H1 (cell line): Measurements from ENCODE around the gene SSTR5.

ENCODE experiments used
- CBX5 ChIP-seq: fragments of 300-800, 300-1000 bp; sonication (generic); IDR thresholded peaks from 2 replicates; pipeline ENCODE4 v1.7.1; 2016; ENCODE audit warnings: antibody characterized with exemption, low read length, low read depth
- CTCF ChIP-seq, 3 experiments: IDR thresholded peaks; 1 replicate in 2 of 3; 2 replicates in 1 of 3; pipeline versions ENCODE4 v1.5.1 to v1.6.1; 2011; ENCODE audit warnings: low read length in 3 of 3, mild to moderate bottlenecking in 3 of 3, inconsistent platforms in 2 of 3, low read depth in 1 of 3, moderate library complexity in 1 of 3; ENCODE audit not compliant: insufficient read depth in 1 of 3; ENCODE audit errors: control extremely low read depth in 1 of 3
- POLR2A ChIP-seq, 2 experiments: IDR thresholded peaks; 1 replicate in 1 of 2; 2 replicates in 1 of 2; pipeline ENCODE4 v1.6.1; 2011; ENCODE audit warnings: low read depth in 2 of 2, low read length in 2 of 2, mild to moderate bottlenecking in 2 of 2; ENCODE audit errors: control extremely low read depth in 1 of 2
- RBBP5 ChIP-seq: IDR thresholded peaks from 2 replicates; pipeline ENCODE4 v1.7.1; 2012; ENCODE audit warnings: low read depth, mild to moderate bottlenecking, inconsistent platforms, low read length, moderate library complexity, borderline replicate concordance
- RFX5 ChIP-seq: IDR thresholded peaks from 2 replicates; pipeline ENCODE4 v1.6.1; 2011; ENCODE audit warnings: low read depth, low read length, improper control_type of control experiment, borderline replicate concordance
- RXRA ChIP-seq: IDR thresholded peaks from 2 replicates; pipeline ENCODE4 v1.6.1; 2011; ENCODE audit warnings: low read depth, mild to moderate bottlenecking, low read length, moderate library complexity; ENCODE audit not compliant: insufficient read depth
- YY1 ChIP-seq: IDR thresholded peaks from 2 replicates; pipeline ENCODE4 v1.6.1; 2011; ENCODE audit warnings: low read depth, mild to moderate bottlenecking, low read length

- TF ChIP-seq POLR2A (IDR thresholded peaks at IDR 0.05; ENCODE audit: control extremely low read depth in 1 of 2, low read depth in 2 of 2, low read length in 2 of 2) (no peak), RXRA (no peak), RBBP5 (no peak), RFX5 (no peak), CBX5 (no peak), CTCF (IDR thresholded peaks at IDR 0.05; ENCODE audit: control extremely low read depth in 1 of 3, insufficient read depth in 1 of 3, low read depth in 1 of 3, low read length in 3 of 3) (no peak), YY1 (no peak)
Observed at GRCh38 chr16:1026057-1026783, 46.3 kb upstream of the SSTR5 start.
